ENCODE measurements around the gene MMP10.
"Not testable (repeated sequence)": the region's sequence is repeated elsewhere in the genome, so short reads cannot be mapped to it uniquely, and the experiment has no call there.

Gene MMP10

GRCh38 chr11:102751673-102752072 lies 28.8 kb downstream of the MMP10 start:
- Histone ChIP-seq H3K27me3 (ENCODE audit: control insufficient read depth, insufficient read depth, low read length) (peaks cover 68% of the 10 kb centered on the region), H3K9me3 (replicated peaks; ENCODE audit: low read length) (no peaks in the 10 kb centered on the region), H3K9ac (ENCODE audit: low read depth, low read length) (no peak overlapping the region), H3K4me3 (ENCODE audit: low read length) (no peak overlapping the region), H3K4me2 (ENCODE audit: low read length) (no peak overlapping the region), H3K4me1 (ENCODE audit: control insufficient read depth, insufficient read depth, low read length) (no peaks in the 10 kb centered on the region), H3K36me3 (ENCODE audit: insufficient read depth, low read length) (no peaks in the 10 kb centered on the region)

GRCh38 chr11:102749101-102749722 lies 31.2 kb downstream of the MMP10 start:
- H3K27me3 ChIP-seq (ENCODE audit: control insufficient read depth, insufficient read depth, low read length) = peaks cover 49% of the 10 kb centered on the region
- no peaks in the 10 kb centered on the region for H3K9me3 ChIP-seq (replicated peaks; ENCODE audit: low read length)
- no peak overlapping the region for H3K9ac ChIP-seq (ENCODE audit: low read depth, low read length)
- H3K36me3 ChIP-seq (ENCODE audit: insufficient read depth, low read length) = no peaks in the 10 kb centered on the region
- no peak overlapping the region for H3K4me2 ChIP-seq (ENCODE audit: low read length)
- H3K4me1 ChIP-seq (ENCODE audit: control insufficient read depth, insufficient read depth, low read length) = no peaks in the 10 kb centered on the region
- H3K4me3 ChIP-seq (ENCODE audit: low read length) = no peak overlapping the region

- H3K4me2 ChIP-seq (ENCODE audit: low read length); H3K9ac ChIP-seq (ENCODE audit: low read depth, low read length); H3K9me3 ChIP-seq (replicated peaks; ENCODE audit: low read length); H3K4me3 ChIP-seq (ENCODE audit: low read length); H3K36me3 ChIP-seq (ENCODE audit: insufficient read depth, low read length); H3K4me1 ChIP-seq (ENCODE audit: control insufficient read depth, insufficient read depth, low read length): not testable (repeated sequence)
- H3K27me3 ChIP-seq (ENCODE audit: control insufficient read depth, insufficient read depth, low read length) = peaks cover 32% of the 10 kb centered on the region
These were observed 33.5 kb downstream of the MMP10 start for GRCh38 chr11:102746746-102747578.

GRCh38 chr11:102734650-102735049 lies 45.8 kb downstream of the MMP10 start:
- Histone ChIP-seq H3K4me1 (ENCODE audit: control insufficient read depth, insufficient read depth, low read length) (no peaks in the 10 kb centered on the region), H3K9ac (ENCODE audit: low read depth, low read length) (no peak overlapping the region), H3K4me3 (ENCODE audit: low read length) (no peak overlapping the region), H3K4me2 (ENCODE audit: low read length) (no peak overlapping the region), H3K36me3 (ENCODE audit: insufficient read depth, low read length) (no peaks in the 10 kb centered on the region), H3K27me3 (ENCODE audit: control insufficient read depth, insufficient read depth, low read length) (peaks cover 37% of the 10 kb centered on the region), H3K9me3 (replicated peaks; ENCODE audit: low read length) (no peaks in the 10 kb centered on the region)

- H3K4me2 ChIP-seq (ENCODE audit: low read length) = no peak overlapping the region
- H3K9me3 ChIP-seq (replicated peaks; ENCODE audit: low read length) = no peaks in the 10 kb centered on the region
- no peaks in the 10 kb centered on the region for H3K36me3 ChIP-seq (ENCODE audit: insufficient read depth, low read length)
- H3K4me3 ChIP-seq (ENCODE audit: low read length) = no peak overlapping the region
- H3K27me3 ChIP-seq (ENCODE audit: control insufficient read depth, insufficient read depth, low read length) = peaks cover 37% of the 10 kb centered on the region
- no peak overlapping the region for H3K9ac ChIP-seq (ENCODE audit: low read depth, low read length)
- H3K4me1 ChIP-seq (ENCODE audit: control insufficient read depth, insufficient read depth, low read length) = peaks cover 2% of the 10 kb centered on the region
These were observed 47.1 kb downstream of the MMP10 start for GRCh38 chr11:102733232-102733875.

- Histone ChIP-seq H3K4me1 (ENCODE audit: control insufficient read depth, insufficient read depth, low read length) (peaks cover 12% of the 10 kb centered on the region), H3K27me3 (ENCODE audit: control insufficient read depth, insufficient read depth, low read length) (peaks cover 25% of the 10 kb centered on the region)
- not testable (repeated sequence) for H3K9me3 ChIP-seq (replicated peaks; ENCODE audit: low read length); H3K4me2 ChIP-seq (ENCODE audit: low read length); H3K36me3 ChIP-seq (ENCODE audit: insufficient read depth, low read length); H3K4me3 ChIP-seq (ENCODE audit: low read length); H3K9ac ChIP-seq (ENCODE audit: low read depth, low read length)
These were observed 49.5 kb downstream of the MMP10 start for GRCh38 chr11:102730944-102731343.

- peaks cover 21% of the 10 kb centered on the region for H3K27me3 ChIP-seq (ENCODE audit: control insufficient read depth, insufficient read depth, low read length)
- no peaks in the 10 kb centered on the region for H3K36me3 ChIP-seq (ENCODE audit: insufficient read depth, low read length)
- no peak overlapping the region for H3K4me3 ChIP-seq (ENCODE audit: low read length)
- H3K9ac ChIP-seq (ENCODE audit: low read depth, low read length) = no peak overlapping the region
- no peaks in the 10 kb centered on the region for H3K9me3 ChIP-seq (replicated peaks; ENCODE audit: low read length)
- peaks cover 12% of the 10 kb centered on the region for H3K4me1 ChIP-seq (ENCODE audit: control insufficient read depth, insufficient read depth, low read length)
- H3K4me2 ChIP-seq (ENCODE audit: low read length) = no peak overlapping the region
These were observed 50.3 kb downstream of the MMP10 start for GRCh38 chr11:102729849-102730815.

GRCh38 chr11:102727890-102728289 lies 52.5 kb downstream of the MMP10 start:
- Histone ChIP-seq H3K4me3 (ENCODE audit: low read length) (no peak overlapping the region), H3K4me2 (ENCODE audit: low read length) (peak overlapping the region; percentile 22), H3K27me3 (ENCODE audit: control insufficient read depth, insufficient read depth, low read length) (peaks cover 13% of the 10 kb centered on the region), H3K9me3 (replicated peaks; ENCODE audit: low read length) (no peaks in the 10 kb centered on the region), H3K36me3 (ENCODE audit: insufficient read depth, low read length) (no peaks in the 10 kb centered on the region), H3K9ac (ENCODE audit: low read depth, low read length) (no peak overlapping the region), H3K4me1 (ENCODE audit: control insufficient read depth, insufficient read depth, low read length) (peaks cover 12% of the 10 kb centered on the region)

GRCh38 chr11:102724904-102725500 lies 55.4 kb downstream of the MMP10 start, which contains the start of gene MMP8:
MMP8 (minus strand) TSS chr11:102724954; CDS start chr11:102724855, 99 bp downstream.
- H3K4me2 ChIP-seq (ENCODE audit: low read length) = no peak within 1 kb of the TSS
- no peak within 1 kb of the TSS for H3K4me3 ChIP-seq (ENCODE audit: low read length)
- no peaks in the 10 kb centered on the region for H3K36me3 ChIP-seq (ENCODE audit: insufficient read depth, low read length)
- H3K9ac ChIP-seq (ENCODE audit: low read depth, low read length) = no peak within 1 kb of the TSS
- H3K4me1 ChIP-seq (ENCODE audit: control insufficient read depth, insufficient read depth, low read length) = peaks cover 12% of the 10 kb centered on the region
- peaks cover 2% of the 10 kb centered on the region for H3K27me3 ChIP-seq (ENCODE audit: control insufficient read depth, insufficient read depth, low read length)
- H3K9me3 ChIP-seq (replicated peaks; ENCODE audit: low read length) = no peaks in the 10 kb centered on the region

GRCh38 chr11:102722821-102723220 lies 57.6 kb downstream of the MMP10 start:
- H3K27me3 ChIP-seq (ENCODE audit: control insufficient read depth, insufficient read depth, low read length) = peaks cover 21% of the 10 kb centered on the region
- peaks cover 4% of the 10 kb centered on the region for H3K4me1 ChIP-seq (ENCODE audit: control insufficient read depth, insufficient read depth, low read length)

More at GRCh38 chr11:102722821-102723220, 57.6 kb downstream of the MMP10 start:
- Histone ChIP-seq H3K36me3 (ENCODE audit: insufficient read depth, low read length) (no peaks in the 10 kb centered on the region), H3K4me3 (ENCODE audit: low read length) (no peak overlapping the region), H3K9ac (ENCODE audit: low read depth, low read length) (no peak overlapping the region), H3K4me2 (ENCODE audit: low read length) (no peak overlapping the region), H3K9me3 (replicated peaks; ENCODE audit: low read length) (no peaks in the 10 kb centered on the region)
